Pancreas (tissue), 10 donors: ENCODE data around the gene MBD5. TPM values are rescaled to one million over a fixed set of nuclear protein-coding genes. Genes with fewer than 3 reads are reported as not detected.

Source experiments
- ATAC-seq, 4 donors: fragments of 200-7000 bp; cut with Tn5 transposase; one replicate each; pipeline versions ENCODE4 v1.8.0 to v1.9.1; 2020; ENCODE audit warnings: mild to moderate bottlenecking in 4 of 4, moderate library complexity in 4 of 4
- DNase-seq, 6 donors: peaks; one replicate each; pipeline ENCODE4 v3.0.0-alpha.2; 2020
- FAIRE-seq: peaks from 2 replicates; lab custom pipeline; 2012; peaks lifted over from hg19 to GRCh38; lab: Jason Lieb, UNC
- H3K27ac ChIP-seq, 4 donors: fragments of 200-600 bp; sonication (generic); 1 replicate in 3 of 4; 2 replicates in 1 of 4; pipeline versions ENCODE4 v1.5.0 to v1.8.0; 2020
- H3K27me3 ChIP-seq, 4 donors: fragments of 200-600 bp; one replicate each; pipeline ENCODE4 v1.8.0; 2021
- H3K36me3 ChIP-seq, 3 donors: fragments of 200-600 bp; sonication (generic) in 1 of 3; one replicate each; pipeline versions ENCODE4 v1.5.0 to v1.8.0; 2020 to 2021
- H3K4me1 ChIP-seq, 3 donors: fragments of 200-600 bp; one replicate each; pipeline ENCODE4 v1.8.0; 2021
- H3K4me3 ChIP-seq, 4 donors: fragments of 200-600 bp; sonication (generic) in 2 of 4; one replicate each; pipeline versions ENCODE4 v1.5.0 to v1.8.0; 2020 to 2021
- H3K9me3 ChIP-seq, 4 donors: fragments of 200-600 bp; one replicate each; pipeline ENCODE4 v1.8.0; 2021
- CTCF ChIP-seq, 4 donors: fragments of 200-600 bp; sonication (generic) in 3 of 4; IDR thresholded peaks; one replicate each; pipeline versions ENCODE4 v1.5.0 to v1.8.0; 2021; ENCODE audit warnings: antibody characterized with exemption in 4 of 4
- WGBS, 2 donors: extraction: QIAGEN DNeasy Blood & Tissue Kit; methylation state at CpG; one replicate each; pipeline ENCODE4 v1.1.7; 2013; 5-methylcytosine and 5-hydroxymethylcytosine counted together
- intact Hi-C, 3 donors: fragments of 100-400 bp; cut with DNase I; formaldehyde crosslinking; loops; one replicate each; pipeline versions ENCODE4 v1.11.1 to v1.14.2; 2022
- polyA plus RNA-seq, 2 donors: library from polyadenylated mRNA; stranded (reverse); fragments of 200-250 nt; gene quantifications; one replicate each; pipeline ENCODE4 v1.2.3, GENCODE V29; 2013
- total RNA-seq, 6 donors: library from RNA; stranded (reverse); fragmentation: NEBNext Ultra II Directional in 4 of 6; extraction: Animal tissue kit (Norgen Biotek cat#: 25700) in 4 of 6; gene quantifications; one replicate each; pipeline versions ENCODE4 v1.2.1 to v1.2.4, GENCODE V29; 2021 to 2023
- donor health status: healthy with polysubstance abuse.
- donor health status: DM: no; HTN: no; CAD: no; lungs with moderate emphysema.
- donor health status: DM: no; HTN: no; CAD: no.
- donor health status: control.
- donor health status: control.
- donor health status: Bipolar disorder and iron deficiency.
- donor health status: DM: yes; HTN: yes; CAD: no.
- donor health status: DM: no; HTN: no; CAD: no.
- donor health status: DM: no; HTN: no; CAD: no.
- donor health status: DM: yes; HTN: yes; CAD: no.

Gene MBD5
- total and polyA plus RNA-seq, 8 donors: 4.5 to 27.4 (median 12.8) TPM

GRCh38 chr2:148515120-148515519, 494.2 kb downstream of the MBD5 start:
- H3K36me3 ChIP-seq: no peaks in the 10 kb centered on the region
- DNase-seq (no peak), ATAC-seq (no peak), FAIRE-seq (no peak)
- intact Hi-C loops: no loop called here
- H3K9me3 ChIP-seq: no peaks in the 10 kb centered on the region
- TF ChIP-seq CTCF (IDR thresholded peaks at IDR 0.05): no peak
- H3K27ac ChIP-seq: no peak overlapping the region
- 91 to 97% methylated on average over 1 of the region's 1 CpG for WGBS, 2 donors
- H3K4me1 ChIP-seq: no peaks in the 10 kb centered on the region
- H3K27me3 ChIP-seq: no peaks in the 10 kb centered on the region
- H3K4me3 ChIP-seq: no peak overlapping the region

GRCh38 chr2:148515976-148516375, 495.1 kb downstream of the MBD5 start:
- intact Hi-C loops: no loop called here
- DNase-seq: no peak
- Histone ChIP-seq H3K27me3 (no peaks in the 10 kb centered on the region), H3K36me3 (no peaks in the 10 kb centered on the region), H3K9me3 (no peaks in the 10 kb centered on the region), H3K27ac (no peak overlapping the region), H3K4me3 (no peak overlapping the region), H3K4me1 (no peaks in the 10 kb centered on the region)
- TF ChIP-seq CTCF (IDR thresholded peaks at IDR 0.05): no peak
- 82 to 83% methylated on average over 2 of the region's 2 CpGs for WGBS, 2 donors
- FAIRE-seq: no peak
- no peak for ATAC-seq

GRCh38 chr2:148517296-148517695, 496.4 kb downstream of the MBD5 start:
- no peaks in the 10 kb centered on the region for H3K27me3 ChIP-seq
- no peaks in the 10 kb centered on the region for H3K36me3 ChIP-seq
- H3K27ac ChIP-seq: no peak overlapping the region
- ATAC-seq: no peak
- TF ChIP-seq CTCF (IDR thresholded peaks at IDR 0.05): no peak
- no peaks in the 10 kb centered on the region for H3K9me3 ChIP-seq
- H3K4me1 ChIP-seq: no peaks in the 10 kb centered on the region
- FAIRE-seq: no peak
- DNase-seq: no peak
- intact Hi-C loops: no loop called here
- WGBS, 2 donors: 83 to 93% methylated on average over 2 of the region's 2 CpGs
- H3K4me3 ChIP-seq: no peak overlapping the region

- 96 to 97% methylated on average over 5 of the region's 5 CpGs for WGBS, 2 donors
- no peak for FAIRE-seq
- intact Hi-C loops: no loop called here
Measured at GRCh38 chr2:148517822-148518221, 496.9 kb downstream of the MBD5 start.

More at GRCh38 chr2:148517822-148518221, 496.9 kb downstream of the MBD5 start:
- ATAC-seq (no peak), DNase-seq (no peak)
- Histone ChIP-seq H3K27ac (no peak overlapping the region), H3K27me3 (no peaks in the 10 kb centered on the region), H3K4me3 (no peak overlapping the region), H3K4me1 (no peaks in the 10 kb centered on the region), H3K9me3 (no peaks in the 10 kb centered on the region), H3K36me3 (no peaks in the 10 kb centered on the region)
- no peak for TF ChIP-seq CTCF (IDR thresholded peaks at IDR 0.05)
